Hematopoietic multipotent progenitor cell treated with erythropoietin and hydrocortisone succinate and interleukin-3 and kit ligand, for 4 days (in vitro differentiated cells): ENCODE results near the gene CBY2.

Experiments
- DNase-seq: peaks from one replicate; pipeline ENCODE4 v3.0.0-alpha.2; 2015

CBY2 gene

GRCh38 chr13:45704211-45704739 lies 2.2 kb downstream of the CBY2 start:
- no peak for DNase-seq

- no peak for DNase-seq
Observed at GRCh38 chr13:45704854-45705695, 3.0 kb downstream of the CBY2 start.

- DNase-seq = no peak
Observed at GRCh38 chr13:45705918-45706317, 3.8 kb downstream of the CBY2 start.

GRCh38 chr13:45707516-45708100 lies 5.5 kb downstream of the CBY2 start:
- no peak for DNase-seq

GRCh38 chr13:45711951-45712350 lies 9.8 kb downstream of the CBY2 start:
- no peak for DNase-seq

- no peak for DNase-seq
Observed at GRCh38 chr13:45713106-45713690, 11.1 kb downstream of the CBY2 start.

GRCh38 chr13:45713721-45714120 lies 11.6 kb downstream of the CBY2 start:
- no peak for DNase-seq

- DNase-seq = no peak
Observed at GRCh38 chr13:45714170-45714569, 12.1 kb downstream of the CBY2 start.

- DNase-seq = no peak
Observed at GRCh38 chr13:45715351-45715750, 13.2 kb downstream of the CBY2 start.

GRCh38 chr13:45717349-45717748 lies 15.2 kb downstream of the CBY2 start:
- DNase-seq = no peak

- DNase-seq = peak; percentile 69
Observed at GRCh38 chr13:45718063-45718462, 15.9 kb downstream of the CBY2 start.

GRCh38 chr13:45718992-45719391 lies 16.9 kb downstream of the CBY2 start:
- DNase-seq = no peak

- no peak for DNase-seq
Observed at GRCh38 chr13:45721203-45721731, 19.1 kb downstream of the CBY2 start.

- no peak for DNase-seq
Observed at GRCh38 chr13:45723798-45724197, 21.7 kb downstream of the CBY2 start.

- peak; percentile 62 for DNase-seq
Observed at GRCh38 chr13:45728759-45729158, 26.6 kb downstream of the CBY2 start.

GRCh38 chr13:45731455-45731854 lies 29.3 kb downstream of the CBY2 start:
- no peak for DNase-seq

- DNase-seq = no peak
Observed at GRCh38 chr13:45732916-45733315, 30.8 kb downstream of the CBY2 start.

- DNase-seq = no peak
Observed at GRCh38 chr13:45733361-45733760, 31.2 kb downstream of the CBY2 start.

- peak; percentile 72 for DNase-seq
Observed at GRCh38 chr13:45737571-45738017, 35.5 kb downstream of the CBY2 start.

GRCh38 chr13:45742985-45743384 lies 40.9 kb downstream of the CBY2 start:
- DNase-seq = no peak

- no peak for DNase-seq
Observed at GRCh38 chr13:45744979-45745378, 42.9 kb downstream of the CBY2 start.

- DNase-seq = peak; percentile 31
Observed at GRCh38 chr13:45747071-45747470, 45.0 kb downstream of the CBY2 start.

GRCh38 chr13:45748941-45749759 lies 47.0 kb downstream of the CBY2 start:
- DNase-seq = no peak
